CD1c-positive myeloid dendritic cell (primary cell): Measurements from ENCODE around the gene WDR5.

Experiments used
- DNase-seq: peaks from one replicate; pipeline ENCODE4 v3.0.0-alpha.2; 2016; ENCODE audit errors: extremely low spot score

WDR5 gene

GRCh38 chr9:134208310-134208841 is 72.5 kb downstream of the WDR5 start:
- no peak for DNase-seq

GRCh38 chr9:134208981-134209725 is 73.3 kb downstream of the WDR5 start:
- DNase-seq, result no peak
